ENCODE results near the gene GRIN1. TPM values are rescaled to one million over a fixed set of nuclear protein-coding genes. Genes with fewer than 3 reads are reported as not detected.
"Not testable (repeated sequence)": the region's sequence is repeated elsewhere in the genome, so short reads cannot be mapped to it uniquely, and the experiment has no call there.

Gene GRIN1
- total RNA-seq, 1 experiment from 2014 or later = 0.52 TPM

GRCh38 chr9:137116027-137116507, 22.9 kb upstream of the GRIN1 start:
- ChIA-PET POLR2A (ENCODE audit: low non-redundant PET) (no interaction called here), CTCF (no interaction called here)
- Histone ChIP-seq H3K4me1 (ENCODE audit: insufficient read depth, low read length, poor library complexity, severe bottlenecking) (peaks cover 7% of the 10 kb centered on the region), H3K27ac (ENCODE audit: low read depth, low read length, poor library complexity, severe bottlenecking) (no peak overlapping the region), H3K36me3 (ENCODE audit: insufficient read depth, low read length, poor library complexity, severe bottlenecking) (peaks cover 16% of the 10 kb centered on the region), H3K9me3 (ENCODE audit: low read depth, low read length, poor library complexity, severe bottlenecking) (no peaks in the 10 kb centered on the region), H3K4me3 (ENCODE audit: low read depth, low read length, poor library complexity, severe bottlenecking) (no peak overlapping the region), H3K27me3 (replicated peaks; ENCODE audit: insufficient read depth, low read depth, low read length, poor library complexity) (no peaks in the 10 kb centered on the region)
- no peak for TF ChIP-seq CTCF (conservative IDR thresholded peaks at IDR 0.05; ENCODE audit: low read depth, low read length)
- no peak for TF ChIP-seq EZH2 (IDR thresholded peaks at IDR 0.05; ENCODE audit: borderline replicate concordance, low read depth, low read length, poor library complexity, severe bottlenecking)
- intact Hi-C loops (cut with micrococcal nuclease; ENCODE audit: unreplicated experiment) = loop anchor here (5.0 kb wide), 1 partner anchor 69 kb away; the partner anchor contains the start of gene NPDC1
- no TSS peak for BruUV-seq (replicated peaks)
- no peak for DNase-seq (ENCODE audit: low spot score)

- no peak for DNase-seq (ENCODE audit: low spot score)
- intact Hi-C loops (cut with micrococcal nuclease; ENCODE audit: unreplicated experiment) = loop anchor here (5.0 kb wide), 1 partner anchor 69 kb away; the partner anchor contains the start of gene NPDC1
- TF ChIP-seq CTCF (conservative IDR thresholded peaks at IDR 0.05; ENCODE audit: low read depth, low read length) = no peak
- TF ChIP-seq EZH2 (IDR thresholded peaks at IDR 0.05; ENCODE audit: borderline replicate concordance, low read depth, low read length, poor library complexity, severe bottlenecking) = no peak
- BruUV-seq (replicated peaks) = no TSS peak
- Histone ChIP-seq H3K4me3 (ENCODE audit: low read depth, low read length, poor library complexity, severe bottlenecking) (no peak overlapping the region), H3K27me3 (replicated peaks; ENCODE audit: insufficient read depth, low read depth, low read length, poor library complexity) (no peaks in the 10 kb centered on the region), H3K4me1 (ENCODE audit: insufficient read depth, low read length, poor library complexity, severe bottlenecking) (peaks cover 7% of the 10 kb centered on the region), H3K36me3 (ENCODE audit: insufficient read depth, low read length, poor library complexity, severe bottlenecking) (peaks cover 15% of the 10 kb centered on the region), H3K9me3 (ENCODE audit: low read depth, low read length, poor library complexity, severe bottlenecking) (no peaks in the 10 kb centered on the region), H3K27ac (ENCODE audit: low read depth, low read length, poor library complexity, severe bottlenecking) (no peak overlapping the region)
- ChIA-PET CTCF (no interaction called here), POLR2A (ENCODE audit: low non-redundant PET) (no interaction called here)
These were observed 22.2 kb upstream of the GRIN1 start for GRCh38 chr9:137116728-137117127.

GRCh38 chr9:137117269-137117731, 21.7 kb upstream of the GRIN1 start:
- POLR2A ChIA-PET (ENCODE audit: low non-redundant PET) = no interaction called here
- H3K9me3 ChIP-seq (ENCODE audit: low read depth, low read length, poor library complexity, severe bottlenecking) = no peaks in the 10 kb centered on the region

GRCh38 chr9:137118092-137118603, 20.8 kb upstream of the GRIN1 start:
- H3K27ac ChIP-seq (ENCODE audit: low read depth, low read length, poor library complexity, severe bottlenecking); POLR2A ChIA-PET (ENCODE audit: low non-redundant PET); DNase-seq (ENCODE audit: low spot score); H3K27me3 ChIP-seq (replicated peaks; ENCODE audit: insufficient read depth, low read depth, low read length, poor library complexity); H3K4me1 ChIP-seq (ENCODE audit: insufficient read depth, low read length, poor library complexity, severe bottlenecking); H3K9me3 ChIP-seq (ENCODE audit: low read depth, low read length, poor library complexity, severe bottlenecking); BruUV-seq (replicated peaks); H3K36me3 ChIP-seq (ENCODE audit: insufficient read depth, low read length, poor library complexity, severe bottlenecking); H3K4me3 ChIP-seq (ENCODE audit: low read depth, low read length, poor library complexity, severe bottlenecking): not testable (repeated sequence)
- intact Hi-C loops (cut with micrococcal nuclease; ENCODE audit: unreplicated experiment) = loop anchor here (1.0 to 5.0 kb wide), 2 partner anchors 71 to 109 kb away; partner anchors contain the start of genes NPDC1 and RNF224
- CTCF ChIA-PET = interaction anchor here (0.8 to 1.6 kb wide), 3 partner anchors 57 to 119 kb away, joined by 4 to 8 read pairs (median 6); partner anchors contain the start of gene RNF224

More at GRCh38 chr9:137117269-137117731, 21.7 kb upstream of the GRIN1 start:
- TF ChIP-seq CTCF (conservative IDR thresholded peaks at IDR 0.05; ENCODE audit: low read depth, low read length) (no peak), EZH2 (IDR thresholded peaks at IDR 0.05; ENCODE audit: borderline replicate concordance, low read depth, low read length, poor library complexity, severe bottlenecking) (no peak)
- H3K4me1 ChIP-seq (ENCODE audit: insufficient read depth, low read length, poor library complexity, severe bottlenecking) = peaks cover 7% of the 10 kb centered on the region
- peaks cover 10% of the 10 kb centered on the region for H3K36me3 ChIP-seq (ENCODE audit: insufficient read depth, low read length, poor library complexity, severe bottlenecking)
- CTCF ChIA-PET = interaction anchor here (1.6 kb wide), 1 partner anchor 119 kb away, joined by 4 read pairs; no protein-coding TSS in a partner anchor
- no peaks in the 10 kb centered on the region for H3K27me3 ChIP-seq (replicated peaks; ENCODE audit: insufficient read depth, low read depth, low read length, poor library complexity)
- intact Hi-C loops (cut with micrococcal nuclease; ENCODE audit: unreplicated experiment) = loop anchor here (5.0 kb wide), 1 partner anchor 70 kb away; the partner anchor contains the start of gene NPDC1
- no peak for DNase-seq (ENCODE audit: low spot score)
- H3K4me3 ChIP-seq (ENCODE audit: low read depth, low read length, poor library complexity, severe bottlenecking) = no peak overlapping the region
- no peak overlapping the region for H3K27ac ChIP-seq (ENCODE audit: low read depth, low read length, poor library complexity, severe bottlenecking)
- no TSS peak for BruUV-seq (replicated peaks)

GRCh38 chr9:137121927-137122795, 16.8 kb upstream of the GRIN1 start:
- H3K27ac ChIP-seq (ENCODE audit: low read depth, low read length, poor library complexity, severe bottlenecking); DNase-seq (ENCODE audit: low spot score); H3K4me1 ChIP-seq (ENCODE audit: insufficient read depth, low read length, poor library complexity, severe bottlenecking); POLR2A ChIA-PET (ENCODE audit: low non-redundant PET); H3K36me3 ChIP-seq (ENCODE audit: insufficient read depth, low read length, poor library complexity, severe bottlenecking); H3K27me3 ChIP-seq (replicated peaks; ENCODE audit: insufficient read depth, low read depth, low read length, poor library complexity); BruUV-seq (replicated peaks); H3K9me3 ChIP-seq (ENCODE audit: low read depth, low read length, poor library complexity, severe bottlenecking); H3K4me3 ChIP-seq (ENCODE audit: low read depth, low read length, poor library complexity, severe bottlenecking); intact Hi-C loops (cut with micrococcal nuclease; ENCODE audit: unreplicated experiment): not testable (repeated sequence)
- CTCF ChIA-PET = interaction anchor here (0.8 kb wide), 1 partner anchor 115 kb away, joined by 10 read pairs; no protein-coding TSS in a partner anchor

Data from A673 (cell line).